ENCODE data around the gene TMA7B. TPM values are rescaled to one million over a fixed set of nuclear protein-coding genes. Genes with fewer than 3 reads are reported as not detected.
"Not testable (repeated sequence)": the region's sequence is repeated elsewhere in the genome, so short reads cannot be mapped to it uniquely, and the experiment has no call there.

TMA7B gene
- total RNA-seq, 2 experiments from 2014 or later, result 8.6 to 8.7 TPM

DNA sequence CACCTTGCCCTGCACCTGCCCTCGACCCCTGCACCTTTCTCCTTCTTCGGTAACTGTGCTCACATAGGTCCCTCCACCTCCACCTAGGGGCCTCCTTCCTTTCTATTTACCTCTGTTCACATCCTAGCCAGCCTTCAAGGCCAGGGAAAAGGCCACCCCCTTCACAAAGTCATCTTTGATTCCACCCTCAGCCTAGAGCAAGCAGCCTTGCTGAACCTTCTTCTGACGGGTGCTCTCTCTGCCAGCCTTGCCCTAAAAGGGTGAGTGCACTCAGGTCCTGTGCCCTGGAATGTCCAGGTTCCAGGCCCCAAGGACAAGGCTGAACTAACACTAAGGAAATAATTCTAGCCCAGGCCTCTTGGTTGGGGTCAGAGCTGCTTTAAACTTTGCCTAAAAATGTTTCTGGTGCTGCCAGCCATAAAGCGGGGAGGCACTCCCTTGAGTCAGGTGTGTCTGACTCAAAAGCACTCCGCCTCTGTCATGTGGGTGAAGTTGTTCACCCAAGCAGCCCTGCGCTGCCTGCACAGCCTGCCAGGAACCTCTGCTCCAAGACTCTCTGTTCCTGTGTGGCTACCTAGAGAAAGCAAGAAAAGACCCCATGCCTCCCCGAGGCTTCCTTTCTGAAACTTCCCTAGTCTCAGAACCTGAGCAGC is 25.3 kb downstream of the TMA7B start:
- Mint-ChIP-seq H3K36me3 (ENCODE audit: low read depth) (peaks cover 15% of the 10 kb centered on the region), H3K27me3 (ENCODE audit: low read depth) (peaks cover 10% of the 10 kb centered on the region), H3K27ac (no peak overlapping the region), H3K4me3 (no peak overlapping the region), H3K9me3 (ENCODE audit: insufficient read depth) (no peaks in the 10 kb centered on the region), H3K4me1 (ENCODE audit: low read depth) (peaks cover 25% of the 10 kb centered on the region)
- ChIA-PET CTCF (no interaction called here), POLR2A (no interaction called here)
- ATAC-seq (peak; percentile 41), DNase-seq (peak; percentile 51)

DNA sequence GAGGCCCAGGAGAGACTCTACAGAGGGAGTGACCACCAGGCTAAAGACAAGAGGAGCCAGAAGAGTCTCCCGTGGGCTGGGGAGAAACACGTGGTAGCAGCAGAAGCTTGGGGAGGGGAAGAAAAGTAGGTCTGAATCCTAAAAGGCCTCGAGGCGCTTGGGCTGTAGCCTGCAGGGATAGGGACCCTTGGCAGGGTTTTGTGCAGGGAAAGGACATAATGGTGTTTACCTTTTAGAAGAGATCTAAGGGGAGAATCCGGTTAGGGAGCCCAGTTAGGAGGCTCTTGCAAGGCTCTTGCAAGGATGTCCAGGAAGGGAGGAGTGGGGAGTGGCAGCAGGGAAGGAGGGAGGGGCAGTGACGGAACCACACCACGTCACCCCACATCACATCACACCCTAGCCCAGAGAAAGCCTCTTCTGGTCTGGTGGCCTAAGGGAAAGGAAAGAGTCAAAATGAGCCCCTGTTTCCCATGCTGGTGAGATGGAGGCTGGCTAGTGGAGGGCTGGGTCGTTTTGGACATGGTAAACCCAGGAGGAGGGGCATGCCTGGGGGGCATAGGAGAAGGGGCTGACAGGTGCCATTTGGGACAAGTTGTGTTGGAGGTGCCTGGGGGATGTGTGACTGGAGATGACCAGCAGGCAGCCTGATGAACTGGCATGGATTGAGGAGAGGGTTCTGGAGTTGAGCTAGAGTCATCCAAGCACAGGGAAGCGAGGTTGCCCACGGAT is 28.4 kb downstream of the TMA7B start:
- DNase-seq (no peak), ATAC-seq (no peak)
- Mint-ChIP-seq H3K27me3 (ENCODE audit: low read depth) (peaks cover 27% of the 10 kb centered on the region), H3K4me3 (no peak overlapping the region), H3K27ac (no peak overlapping the region), H3K36me3 (ENCODE audit: low read depth) (peaks cover 15% of the 10 kb centered on the region), H3K9me3 (ENCODE audit: insufficient read depth) (no peaks in the 10 kb centered on the region), H3K4me1 (ENCODE audit: low read depth) (peaks cover 22% of the 10 kb centered on the region)
- CTCF ChIA-PET, result interaction anchor here (1.0 kb wide), 1 partner anchor 92 kb away, joined by 3 read pairs; no protein-coding TSS in a partner anchor
- POLR2A ChIA-PET, result no interaction called here

DNA sequence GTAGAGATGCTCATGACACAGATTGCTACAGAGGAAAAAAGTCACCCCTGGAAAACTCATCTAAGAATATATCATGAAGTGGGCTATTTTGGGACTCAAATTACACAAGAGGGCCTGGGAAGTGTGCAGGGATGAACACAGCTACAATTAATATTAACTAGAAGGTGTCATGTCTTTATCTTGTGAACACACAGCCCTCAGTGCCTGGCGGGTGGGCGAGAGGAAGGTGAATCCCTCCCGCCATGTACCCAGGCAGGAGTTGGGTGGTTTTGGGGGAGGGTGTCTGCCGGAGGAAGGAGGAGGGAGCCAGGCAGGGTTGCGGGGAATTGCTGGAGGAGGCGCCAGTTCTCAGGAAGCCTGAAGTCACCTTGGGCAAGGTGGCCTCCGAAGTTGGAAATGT is 29.4 kb downstream of the TMA7B start:
- Mint-ChIP-seq H3K4me3 (no peak overlapping the region), H3K27ac (no peak overlapping the region)

DNA sequence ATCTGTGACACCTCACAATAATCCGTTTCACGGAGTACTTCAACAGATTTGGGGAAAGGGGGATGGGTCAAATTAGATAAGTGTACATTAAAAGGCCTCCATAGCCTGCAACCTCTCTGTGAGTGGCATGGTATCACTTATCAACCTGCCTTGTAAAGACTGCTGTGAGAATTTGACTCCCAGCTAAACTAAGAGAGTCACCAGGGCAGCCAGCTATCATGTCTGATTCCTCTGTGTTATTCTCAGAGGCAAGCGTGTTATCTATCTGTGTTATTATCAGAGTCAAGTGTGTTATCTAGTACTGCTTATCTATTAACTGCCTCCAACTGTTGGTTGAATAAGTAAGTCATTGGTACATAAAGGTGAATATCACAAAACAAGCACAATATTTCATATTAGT is 30.5 kb downstream of the TMA7B start:
- Mint-ChIP-seq H3K36me3 (ENCODE audit: low read depth) (peaks cover under 1% of the 10 kb centered on the region), H3K27me3 (ENCODE audit: low read depth) (peaks cover 34% of the 10 kb centered on the region), H3K27ac (no peak overlapping the region), H3K9me3 (ENCODE audit: insufficient read depth) (no peaks in the 10 kb centered on the region), H3K4me3 (no peak overlapping the region), H3K4me1 (ENCODE audit: low read depth) (peaks cover 12% of the 10 kb centered on the region)
- CTCF ChIA-PET, result interaction anchor here (0.7 to 1.6 kb wide), 5 partner anchors 30 to 58 kb away, joined by 3 to 4 read pairs (median 3); no protein-coding TSS in a partner anchor
- POLR2A ChIA-PET, result no interaction called here
- DNase-seq, result no peak
- ATAC-seq, result no peak

More for the DNA sequence above, 29.4 kb downstream of the TMA7B start:
- Mint-ChIP-seq H3K9me3 (ENCODE audit: insufficient read depth) (no peaks in the 10 kb centered on the region), H3K27me3 (ENCODE audit: low read depth) (peaks cover 34% of the 10 kb centered on the region), H3K36me3 (ENCODE audit: low read depth) (peaks cover 11% of the 10 kb centered on the region), H3K4me1 (ENCODE audit: low read depth) (peaks cover 22% of the 10 kb centered on the region)
- ChIA-PET POLR2A (interaction anchor here (0.6 kb wide), 1 partner anchor 41 kb away, joined by 3 read pairs; no protein-coding TSS in a partner anchor), CTCF (no interaction called here)
- no peak for DNase-seq
- no peak for ATAC-seq

DNA sequence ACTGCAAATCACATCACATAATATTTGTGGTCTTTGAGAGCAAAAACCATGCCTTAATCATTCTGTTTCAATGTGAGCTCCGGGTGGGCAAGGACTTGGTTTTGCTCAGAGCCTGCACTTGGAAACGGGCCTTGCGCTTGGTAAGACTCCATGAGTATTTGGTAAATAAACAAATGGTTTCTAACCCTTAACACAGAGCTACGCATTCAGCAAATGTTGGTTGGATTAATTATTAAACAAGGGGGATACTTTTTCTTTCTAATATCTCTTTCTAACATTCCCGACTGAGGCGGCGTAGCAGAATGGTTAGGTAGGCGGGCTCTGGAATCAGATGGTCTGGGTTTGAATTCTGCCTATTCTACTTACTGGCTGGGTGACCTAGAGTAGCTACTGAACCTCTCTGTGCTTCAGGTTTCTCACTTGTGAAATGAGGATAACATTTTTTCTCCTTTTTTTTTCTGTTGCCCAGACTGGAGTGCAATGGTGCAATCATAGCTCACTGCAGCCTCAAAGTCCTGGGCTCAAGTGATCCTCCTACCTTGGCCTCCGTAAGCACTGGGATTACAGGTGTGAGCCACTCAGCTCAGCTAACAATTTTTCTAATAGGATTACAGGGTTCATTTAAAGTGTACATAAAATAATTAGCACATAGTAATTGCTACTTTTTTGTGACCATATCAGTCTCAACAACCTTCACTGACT is 31.1 kb downstream of the TMA7B start:
- H3K27me3 Mint-ChIP-seq (ENCODE audit: low read depth), result peaks cover 40% of the 10 kb centered on the region
- POLR2A ChIA-PET, result no interaction called here
- ATAC-seq (no peak), DNase-seq (no peak)
- no peak overlapping the region for H3K4me3 Mint-ChIP-seq
- H3K4me1 Mint-ChIP-seq (ENCODE audit: low read depth), result peaks cover 6% of the 10 kb centered on the region
- no peaks in the 10 kb centered on the region for H3K9me3 Mint-ChIP-seq (ENCODE audit: insufficient read depth)
- no peaks in the 10 kb centered on the region for H3K36me3 Mint-ChIP-seq (ENCODE audit: low read depth)
- CTCF ChIA-PET, result interaction anchor here (0.7 to 1.6 kb wide), 6 partner anchors 30 to 59 kb away, joined by 3 to 4 read pairs (median 3); no protein-coding TSS in a partner anchor
- H3K27ac Mint-ChIP-seq, result no peak overlapping the region

DNA sequence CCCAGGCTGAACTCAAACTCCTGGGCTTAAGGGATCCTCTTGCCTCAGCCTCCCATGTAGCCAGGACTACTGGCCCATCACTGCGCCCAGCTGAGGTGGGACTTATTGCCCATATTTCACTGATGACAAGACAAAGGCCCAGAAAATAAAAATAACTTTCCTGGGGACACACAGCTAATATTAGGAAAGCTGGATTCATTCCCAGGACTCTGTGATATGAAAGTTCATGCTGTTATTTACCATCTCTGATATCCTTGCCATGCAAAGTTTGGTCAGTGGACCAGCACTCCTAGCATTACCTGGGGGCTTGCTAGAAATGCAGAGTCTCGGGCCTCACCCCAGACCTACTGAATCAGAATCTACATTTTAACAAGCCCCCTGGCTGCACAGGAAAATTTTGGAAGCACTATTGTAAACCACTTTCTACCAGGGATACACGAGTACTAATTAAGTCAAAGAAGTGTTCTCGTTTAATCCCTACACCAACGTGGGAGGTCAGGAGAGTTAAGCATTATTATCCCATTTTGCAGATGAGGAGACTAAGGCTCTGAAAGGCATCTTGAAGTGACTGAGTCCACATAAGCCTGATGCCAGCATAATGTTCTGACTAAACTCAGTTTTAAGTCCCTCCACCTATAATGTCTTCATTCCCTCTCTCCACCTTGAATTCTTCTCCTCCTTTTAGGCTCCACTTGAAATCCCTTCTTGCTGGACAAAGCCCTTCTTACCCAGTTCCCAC is 32.1 kb downstream of the TMA7B start:
- H3K4me1 Mint-ChIP-seq (ENCODE audit: low read depth), result peaks cover 6% of the 10 kb centered on the region
- CTCF ChIA-PET, result interaction anchor here (1.3 to 1.6 kb wide), 3 partner anchors 33 to 60 kb away, joined by 3 to 4 read pairs (median 4); no protein-coding TSS in a partner anchor
- no peak for DNase-seq
- POLR2A ChIA-PET, result no interaction called here
- no peak overlapping the region for H3K27ac Mint-ChIP-seq
- no peaks in the 10 kb centered on the region for H3K36me3 Mint-ChIP-seq (ENCODE audit: low read depth)
- H3K4me3 Mint-ChIP-seq, result no peak overlapping the region
- ATAC-seq, result no peak
- no peaks in the 10 kb centered on the region for H3K9me3 Mint-ChIP-seq (ENCODE audit: insufficient read depth)
- H3K27me3 Mint-ChIP-seq (ENCODE audit: low read depth), result peaks cover 48% of the 10 kb centered on the region

DNA sequence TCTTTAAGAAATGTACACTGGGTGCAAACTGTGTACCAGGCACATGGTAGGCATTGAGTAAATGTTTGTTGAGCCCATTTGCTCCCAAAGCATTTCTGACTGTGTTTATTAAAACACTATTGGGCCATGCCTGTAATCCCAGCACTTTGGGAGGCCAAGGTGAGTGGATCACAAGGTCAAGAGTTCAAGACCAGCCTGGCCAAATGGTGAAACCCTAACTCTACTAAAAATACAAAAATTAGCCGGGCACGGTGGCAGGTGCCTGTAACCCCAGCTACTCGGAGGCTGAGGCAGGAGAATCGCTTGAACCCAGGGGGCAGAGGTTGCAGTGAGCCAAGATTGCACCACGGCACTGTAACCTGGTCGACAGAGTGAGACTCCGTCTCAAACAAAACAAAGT is 32.7 kb downstream of the TMA7B start:
- H3K27me3 Mint-ChIP-seq (ENCODE audit: low read depth), result peaks cover 51% of the 10 kb centered on the region
- DNase-seq; H3K27ac Mint-ChIP-seq; H3K4me3 Mint-ChIP-seq; H3K36me3 Mint-ChIP-seq (ENCODE audit: low read depth); H3K4me1 Mint-ChIP-seq (ENCODE audit: low read depth); ATAC-seq; H3K9me3 Mint-ChIP-seq (ENCODE audit: insufficient read depth): not testable (repeated sequence)
- POLR2A ChIA-PET, result interaction anchor here (1.9 kb wide), 1 partner anchor 9 kb away, joined by 7 read pairs; no protein-coding TSS in a partner anchor
- CTCF ChIA-PET, result interaction anchor here (1.2 kb wide), 1 partner anchor 459 kb away, joined by 4 read pairs; no protein-coding TSS in a partner anchor

DNA sequence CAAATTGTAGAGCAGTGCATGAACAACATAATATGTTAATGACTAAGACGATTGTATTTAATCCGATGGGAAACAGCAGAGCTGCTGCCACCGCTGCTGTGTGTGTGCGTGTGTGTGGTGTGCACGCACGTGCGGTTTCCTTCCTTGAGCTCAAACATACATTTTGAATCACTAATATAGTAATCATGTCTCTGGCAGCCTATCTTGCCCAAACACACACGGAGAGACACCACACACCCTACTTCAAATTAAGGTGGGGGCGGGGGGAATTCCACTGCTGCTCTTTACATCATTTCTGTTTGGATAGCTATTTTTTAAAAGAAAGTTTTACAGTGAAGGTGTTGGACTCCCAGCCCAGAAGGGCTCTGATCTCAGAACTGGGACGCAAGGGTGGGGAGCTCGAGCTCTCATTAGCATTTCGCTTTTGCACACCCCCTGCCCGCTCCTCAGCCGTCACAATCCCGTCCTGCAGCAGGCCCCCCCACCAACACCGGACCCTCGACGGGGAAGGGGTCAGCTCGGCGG is 33.9 kb downstream of the TMA7B start:
- ChIA-PET POLR2A (interaction anchor here (0.9 to 1.9 kb wide), 5 partner anchors 10 to 674 kb away, joined by 3 to 7 read pairs (median 3); no protein-coding TSS in a partner anchor), CTCF (interaction anchor here (0.6 to 2.1 kb wide), 7 partner anchors 21 to 460 kb away, joined by 3 to 7 read pairs (median 3); no protein-coding TSS in a partner anchor)
- Mint-ChIP-seq H3K4me3 (peak overlapping the region; percentile 6), H3K27me3 (ENCODE audit: low read depth) (peaks cover 44% of the 10 kb centered on the region), H3K9me3 (ENCODE audit: insufficient read depth) (no peaks in the 10 kb centered on the region), H3K4me1 (ENCODE audit: low read depth) (peaks cover 6% of the 10 kb centered on the region), H3K27ac (no peak overlapping the region), H3K36me3 (ENCODE audit: low read depth) (no peaks in the 10 kb centered on the region)
- ATAC-seq (no peak), DNase-seq (peak; percentile 38)

DNA sequence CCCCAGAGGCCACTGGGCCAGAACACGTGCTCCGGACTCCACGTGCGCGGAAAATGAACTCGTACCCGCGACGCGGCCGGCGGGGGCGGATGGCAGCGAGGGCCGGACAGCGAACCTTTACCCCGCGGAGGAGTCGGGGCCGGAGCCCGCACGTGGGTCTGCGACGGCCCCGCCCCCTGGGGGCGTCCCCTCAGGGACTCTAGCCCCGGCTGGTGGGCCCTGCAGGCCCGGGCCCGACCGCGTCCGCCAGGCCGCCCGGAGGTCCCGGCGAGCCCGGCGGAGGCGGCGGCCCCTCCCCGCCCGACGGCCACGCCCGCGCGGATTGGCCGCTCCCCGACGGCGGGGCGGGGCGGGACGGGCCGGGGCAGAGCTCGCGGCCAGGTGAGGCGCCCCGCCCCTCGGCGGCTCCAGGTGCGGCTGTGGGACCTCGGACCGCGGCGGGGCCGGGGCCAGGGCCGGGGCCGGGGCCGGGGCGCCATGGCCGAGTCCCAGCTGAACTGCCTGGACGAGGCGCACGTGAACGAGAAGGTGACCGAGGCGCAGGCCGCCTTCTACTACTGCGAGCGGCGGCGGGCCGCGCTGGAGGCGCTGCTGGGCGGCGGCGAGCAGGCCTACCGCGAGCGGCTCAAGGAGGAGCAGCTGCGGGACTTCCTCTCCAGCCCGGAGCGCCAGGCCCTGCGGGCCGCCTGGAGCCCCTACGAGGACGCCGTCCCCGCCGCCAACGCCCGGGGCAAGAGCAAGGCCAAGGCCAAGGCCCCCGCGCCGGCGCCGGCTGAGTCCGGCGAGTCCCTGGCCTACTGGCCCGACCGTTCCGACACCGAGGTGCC is 34.6 kb downstream of the TMA7B start, which contains the start of gene FAM83F:
Gene FAM83F (plus strand): TSS at position 389 of the 827 bp plus-strand sequence. CDS start 89 bp downstream, at position 478.
- POLR2A ChIA-PET, result interaction anchor here (1.0 to 1.9 kb wide), 4 partner anchors 11 to 675 kb away, joined by 3 to 7 read pairs (median 4); no protein-coding TSS in a partner anchor
- H3K27ac Mint-ChIP-seq, result no peak within 1 kb of the TSS
- no peaks in the 10 kb centered on the region for H3K9me3 Mint-ChIP-seq (ENCODE audit: insufficient read depth)
- H3K27me3 Mint-ChIP-seq (ENCODE audit: low read depth), result peaks cover 41% of the 10 kb centered on the region
- DNase-seq, result no peak
- ATAC-seq, result peak; percentile 73
- CTCF ChIA-PET, result interaction anchor here (1.0 to 2.1 kb wide), 5 partner anchors 21 to 353 kb away, joined by 3 to 7 read pairs (median 3); no protein-coding TSS in a partner anchor
- H3K4me3 Mint-ChIP-seq, result peak within 1 kb of the TSS; percentile 6
- peaks cover 6% of the 10 kb centered on the region for H3K4me1 Mint-ChIP-seq (ENCODE audit: low read depth)
- no peaks in the 10 kb centered on the region for H3K36me3 Mint-ChIP-seq (ENCODE audit: low read depth)

Data from activated CD8-positive, alpha-beta T cell treated with anti-CD3 and anti-CD28 coated beads, Interleukin-2, amount 10 ng/mL, durations not matched to agents 7 days and 5 days (primary cell).